HG03039 (cell line): Measurements from ENCODE around the gene GNG7.
"Not testable (repeated sequence)": the region's sequence is repeated elsewhere in the genome, so short reads cannot be mapped to it uniquely, and the experiment has no call there.

Source experiments
- ATAC-seq: cut with Tn5 transposase; IDR thresholded peaks from one replicate; pipeline ENCODE4 v1.9.1; 2021; ENCODE audit warnings: mild to moderate bottlenecking, moderate library complexity; ENCODE audit not compliant: unreplicated experiment

GNG7 gene

DNA sequence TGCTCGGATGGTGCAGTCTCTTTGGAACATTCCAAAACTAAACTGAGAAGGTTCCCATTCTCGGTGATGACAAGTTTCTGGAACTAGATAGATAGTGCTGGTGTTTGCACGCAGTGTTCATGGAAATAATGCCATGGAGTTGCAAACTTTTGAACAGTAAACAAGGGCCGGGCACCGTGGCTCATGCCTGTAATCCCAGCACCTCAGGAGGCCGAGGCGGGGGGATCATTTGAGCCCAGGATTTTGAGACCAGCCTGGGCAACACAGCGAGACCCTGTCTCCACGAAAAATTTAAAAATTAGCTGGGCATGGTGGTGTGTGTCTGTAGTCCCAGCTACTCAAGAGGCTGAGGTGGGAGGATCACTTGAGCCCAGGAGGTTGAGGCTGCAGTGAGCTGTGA, 95.7 kb downstream of the GNG7 start:
- not testable (repeated sequence) for ATAC-seq

DNA sequence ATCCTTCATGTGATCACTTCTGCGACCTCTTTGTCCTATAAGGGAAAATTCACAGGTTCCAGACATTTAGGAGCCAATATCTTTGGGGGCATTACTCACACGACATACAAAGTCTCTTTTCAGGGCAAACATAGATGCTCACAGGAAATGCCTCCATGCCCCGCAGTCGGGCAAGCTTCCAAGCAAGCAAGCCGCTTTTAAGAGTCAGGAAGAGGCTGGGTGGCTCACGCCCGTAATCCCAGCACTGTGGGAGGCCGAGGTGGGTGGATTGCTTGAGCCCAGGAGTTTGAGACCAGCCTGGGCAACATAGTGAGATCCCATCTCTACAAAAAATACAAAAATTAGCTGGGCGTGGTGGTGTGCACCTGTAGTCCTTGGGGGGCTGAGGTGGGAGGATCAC, 96.6 kb downstream of the GNG7 start:
- not testable (repeated sequence) for ATAC-seq

DNA sequence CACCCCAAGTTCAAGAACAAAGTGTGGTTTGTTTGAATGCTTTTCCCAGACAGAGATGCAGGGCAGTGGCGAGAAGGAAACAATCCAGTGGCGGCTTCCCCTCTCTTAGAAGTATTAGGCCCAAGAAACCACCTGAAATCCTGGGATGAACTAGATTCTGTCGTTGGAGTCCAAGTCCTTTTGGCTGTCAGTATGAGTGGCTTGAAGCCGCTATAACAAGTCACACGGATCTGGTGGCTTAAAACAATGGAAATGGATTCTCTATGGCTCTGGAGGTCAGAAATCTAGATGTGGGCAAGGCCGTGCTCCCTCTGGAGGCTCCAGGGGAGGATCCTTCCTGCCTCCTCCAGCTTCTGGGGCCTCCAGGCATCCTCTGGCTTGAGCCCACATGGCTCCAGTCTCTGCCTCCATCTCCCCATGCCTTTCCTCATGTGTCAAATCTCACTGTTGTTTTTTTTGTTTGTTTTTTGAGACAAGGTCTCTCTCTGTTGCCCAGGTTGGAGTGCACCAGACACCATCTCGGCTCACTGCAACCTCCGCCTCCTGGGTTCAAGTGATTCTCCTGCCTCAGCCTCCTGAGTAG, 97.7 kb downstream of the GNG7 start:
- no peak for ATAC-seq

DNA sequence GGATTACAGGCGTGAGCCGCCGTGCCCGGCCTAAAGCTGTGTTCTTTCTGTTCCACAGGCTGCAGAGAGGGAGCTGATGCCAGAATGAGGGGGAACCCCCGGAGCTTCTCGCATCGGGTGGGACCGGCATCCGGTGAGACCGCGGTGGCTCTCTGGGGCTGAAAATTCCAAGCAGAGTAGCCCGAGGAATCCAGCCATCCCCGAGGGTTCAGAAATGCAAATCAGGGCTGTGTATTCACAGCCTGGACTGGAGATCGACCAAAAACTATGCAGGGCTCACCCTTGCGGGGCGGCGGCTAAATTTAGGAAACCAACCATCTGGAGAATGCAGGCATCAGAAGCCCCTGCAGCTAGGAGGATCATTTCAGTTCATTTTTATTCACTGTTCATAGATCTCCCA, 99.2 kb downstream of the GNG7 start:
- no peak for ATAC-seq

DNA sequence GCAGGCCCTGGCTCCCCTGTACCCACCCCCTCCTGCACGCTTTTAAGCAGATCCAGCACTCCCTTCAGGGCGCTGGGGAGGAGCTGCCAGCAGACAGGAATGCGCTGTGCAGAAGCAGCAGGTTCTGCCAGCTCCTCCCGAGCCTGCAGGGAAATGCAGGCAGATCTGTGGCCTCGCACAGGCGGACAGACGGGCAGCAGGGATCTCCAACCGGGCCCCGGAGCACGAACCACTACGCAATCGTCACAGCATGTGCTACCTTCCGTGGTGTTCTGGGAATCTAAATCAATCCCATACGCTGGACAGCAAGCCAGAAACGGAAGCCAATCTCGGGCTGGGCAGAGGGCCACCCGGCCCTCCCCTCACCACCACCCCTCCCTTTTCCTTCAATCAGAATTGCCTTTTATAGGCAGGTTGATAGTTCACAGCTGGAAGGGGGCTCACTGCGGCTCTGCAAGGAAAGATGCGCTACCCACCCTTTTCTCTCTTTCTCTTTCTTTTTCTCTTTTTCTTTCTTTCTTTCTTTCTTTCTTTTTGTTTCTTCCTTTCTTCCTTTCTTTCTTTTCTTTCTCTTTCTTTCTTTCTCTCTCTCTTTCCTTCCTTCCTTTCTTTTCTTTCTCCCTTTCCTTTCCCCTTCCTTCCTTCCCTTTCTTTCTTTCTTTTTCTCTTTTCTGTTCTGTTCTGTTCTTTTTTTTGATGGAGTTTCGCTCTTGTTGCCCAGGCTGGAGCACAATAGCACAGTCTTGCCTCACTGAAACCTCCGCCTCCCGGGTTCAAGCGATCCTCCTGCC, 99.9 kb downstream of the GNG7 start:
- ATAC-seq, result no peak

DNA sequence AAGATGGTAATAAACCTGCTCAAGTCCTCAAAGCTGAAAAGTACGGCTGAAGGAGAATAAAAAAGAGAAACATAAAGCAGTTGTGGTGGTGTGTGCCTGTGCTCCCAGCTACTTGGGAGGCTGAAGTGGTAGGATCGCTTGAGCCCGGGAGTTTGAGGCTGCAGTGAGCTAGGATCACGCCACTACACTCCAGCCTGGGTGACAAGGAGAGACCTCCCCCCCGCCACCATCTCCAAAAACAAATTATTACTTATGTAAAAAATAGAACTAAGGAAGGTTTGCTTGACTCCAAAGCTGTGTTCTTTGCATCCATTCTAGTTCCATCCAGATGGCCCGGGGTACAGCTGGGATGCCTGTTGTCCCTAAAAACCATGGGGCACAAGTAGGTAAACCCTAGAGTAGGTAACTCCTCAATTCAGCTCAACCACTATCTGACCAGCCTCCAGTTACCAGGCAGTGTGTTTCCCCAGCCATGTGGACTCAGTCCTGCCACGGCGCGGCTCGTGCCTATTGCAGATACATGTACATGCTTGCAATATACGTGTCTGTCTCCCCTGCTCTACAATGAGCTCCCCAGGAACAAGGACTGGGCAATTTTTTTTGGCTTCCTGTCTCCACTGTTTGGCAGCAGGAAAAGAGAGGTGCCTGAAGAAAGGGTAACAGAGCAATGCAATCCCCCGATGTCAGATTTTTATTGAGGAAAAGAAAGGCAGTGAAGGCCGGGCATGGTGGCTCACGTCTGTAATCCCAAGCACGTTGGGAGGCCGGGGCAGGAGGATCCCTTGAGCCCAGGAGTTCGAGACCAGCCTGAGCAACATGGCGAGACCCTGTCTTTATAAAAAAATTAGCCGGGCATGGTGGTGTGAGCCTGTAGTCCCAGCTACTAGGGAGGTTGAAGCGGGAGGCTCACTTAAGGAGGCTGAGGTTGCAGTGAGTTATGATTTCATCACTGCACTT, 101.3 kb downstream of the GNG7 start:
- ATAC-seq, result no peak

DNA sequence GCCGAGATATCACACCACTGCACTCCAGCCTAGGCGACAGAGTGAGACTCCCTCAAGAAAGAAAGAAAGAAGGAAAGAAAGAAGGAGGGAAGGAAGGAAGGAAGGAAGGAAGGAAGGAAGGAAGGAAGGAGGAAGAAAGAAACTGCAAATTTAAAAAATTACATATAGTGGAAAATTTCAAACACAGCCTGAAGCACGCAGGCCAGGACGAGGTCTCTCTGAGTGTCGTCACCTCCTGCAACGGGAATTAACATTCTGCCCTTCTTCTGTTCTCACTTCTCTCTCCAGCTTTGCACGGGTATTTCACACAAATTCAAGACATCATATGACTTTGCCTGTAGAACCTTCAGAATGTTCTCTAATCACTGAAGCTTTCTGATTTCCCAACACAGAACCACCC, 108.2 kb downstream of the GNG7 start:
- no peak for ATAC-seq

DNA sequence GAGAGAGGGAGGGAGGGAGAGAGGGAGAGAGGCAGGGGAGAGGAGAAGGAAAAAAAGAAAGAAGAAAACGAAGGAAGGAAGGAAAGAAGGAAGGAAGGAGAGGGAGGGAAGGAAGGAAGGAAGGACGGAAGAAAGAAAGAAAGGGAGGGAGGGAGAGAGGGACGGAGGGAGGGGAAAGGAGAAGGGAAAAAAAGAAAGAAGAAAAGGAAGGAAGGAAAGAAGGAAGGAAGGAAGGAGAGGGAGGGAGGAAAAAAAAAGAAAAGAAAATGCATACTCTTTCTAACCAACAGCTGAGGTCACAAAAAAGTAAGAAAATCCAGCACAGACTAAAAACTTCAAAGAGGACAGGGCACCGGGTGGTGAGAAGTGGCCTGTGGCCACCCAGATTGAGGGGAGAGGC, 109.7 kb downstream of the GNG7 start:
- no peak for ATAC-seq

DNA sequence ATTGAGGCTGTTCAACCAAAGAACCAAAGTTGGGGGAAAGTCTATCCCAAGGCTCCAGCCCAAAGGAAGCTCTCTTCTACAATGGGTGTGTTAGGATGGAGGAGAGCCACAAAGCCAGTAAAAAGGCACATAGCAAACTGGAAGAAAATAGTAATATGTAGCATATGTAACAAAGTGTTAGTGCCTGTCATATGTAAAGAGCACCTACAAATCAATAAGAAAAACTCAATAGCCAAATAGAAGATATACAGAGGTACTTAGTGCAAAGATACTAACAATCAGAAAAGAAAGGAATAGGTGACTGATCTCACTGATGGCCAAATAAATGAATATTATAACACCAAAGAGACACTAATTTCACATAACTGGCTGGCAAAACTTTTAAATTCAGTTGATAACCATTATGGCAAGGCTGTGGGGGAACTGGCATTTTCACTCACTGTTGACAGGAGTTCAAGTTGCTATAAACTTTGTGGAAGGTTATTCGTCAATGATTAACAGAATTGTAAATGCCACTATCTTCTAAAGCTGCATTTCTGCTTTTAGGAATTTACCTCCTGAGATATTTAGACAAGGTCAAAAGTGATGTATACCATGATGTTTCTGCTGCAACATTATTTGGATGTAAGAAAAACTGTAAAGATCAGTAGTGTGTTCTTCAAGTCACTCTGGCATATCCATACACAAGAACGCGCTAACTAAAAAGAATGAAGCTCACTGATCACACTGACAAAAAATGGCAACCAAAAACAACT, 110.8 kb downstream of the GNG7 start:
- ATAC-seq, result no peak

DNA sequence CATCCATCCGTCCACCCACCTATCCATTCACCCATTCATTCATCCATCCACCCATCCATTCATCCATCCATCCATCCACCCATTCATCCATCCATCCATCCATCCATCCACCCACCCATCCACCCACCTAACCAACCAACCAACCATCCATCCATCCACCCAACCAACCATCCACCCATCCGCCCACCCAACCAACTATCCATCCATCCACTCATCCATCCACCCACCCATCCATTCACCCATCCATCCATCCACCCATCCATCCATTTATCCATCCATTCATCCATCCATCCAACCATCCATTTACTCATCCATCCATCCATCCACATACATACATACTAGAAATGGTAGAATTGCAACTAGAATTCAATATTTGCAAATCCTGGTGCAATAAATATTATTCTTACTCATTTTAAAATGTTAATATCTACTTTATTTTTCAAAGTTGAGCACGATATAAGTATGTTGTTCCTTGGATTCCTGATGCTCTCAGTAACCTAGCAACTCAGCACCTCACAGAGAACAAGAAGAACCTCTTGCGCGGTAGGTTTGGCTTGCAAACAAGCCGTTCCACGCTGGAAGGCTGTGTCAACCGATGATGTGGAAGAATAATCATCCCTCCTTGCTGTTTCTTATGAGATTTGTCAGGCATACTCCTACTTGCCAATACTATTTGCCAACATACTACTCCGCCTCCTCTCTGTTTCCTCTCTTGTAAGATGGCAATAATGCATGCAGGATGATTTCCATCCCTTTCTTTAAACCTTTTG, 111.7 kb downstream of the GNG7 start:
- ATAC-seq, result no peak

DNA sequence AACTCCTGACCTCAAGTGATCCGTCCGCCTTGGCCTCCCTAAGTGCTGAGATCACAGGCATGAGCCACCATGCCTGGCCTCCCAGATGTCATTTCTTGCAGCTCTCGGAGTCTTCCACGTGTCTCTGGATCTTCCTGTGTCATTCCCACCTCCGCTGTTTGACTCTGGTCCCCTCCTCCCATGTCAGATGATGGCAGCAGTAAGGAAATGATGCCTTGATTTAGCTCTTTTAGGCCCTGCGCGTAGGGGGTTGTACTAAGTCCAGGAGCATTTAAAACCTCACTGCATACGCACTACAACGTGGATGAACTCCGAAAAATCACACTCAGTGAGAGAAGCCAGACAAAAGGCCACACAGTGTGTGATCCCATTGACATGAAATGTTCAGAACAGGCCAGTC, 113.1 kb downstream of the GNG7 start:
- ATAC-seq, result no peak

DNA sequence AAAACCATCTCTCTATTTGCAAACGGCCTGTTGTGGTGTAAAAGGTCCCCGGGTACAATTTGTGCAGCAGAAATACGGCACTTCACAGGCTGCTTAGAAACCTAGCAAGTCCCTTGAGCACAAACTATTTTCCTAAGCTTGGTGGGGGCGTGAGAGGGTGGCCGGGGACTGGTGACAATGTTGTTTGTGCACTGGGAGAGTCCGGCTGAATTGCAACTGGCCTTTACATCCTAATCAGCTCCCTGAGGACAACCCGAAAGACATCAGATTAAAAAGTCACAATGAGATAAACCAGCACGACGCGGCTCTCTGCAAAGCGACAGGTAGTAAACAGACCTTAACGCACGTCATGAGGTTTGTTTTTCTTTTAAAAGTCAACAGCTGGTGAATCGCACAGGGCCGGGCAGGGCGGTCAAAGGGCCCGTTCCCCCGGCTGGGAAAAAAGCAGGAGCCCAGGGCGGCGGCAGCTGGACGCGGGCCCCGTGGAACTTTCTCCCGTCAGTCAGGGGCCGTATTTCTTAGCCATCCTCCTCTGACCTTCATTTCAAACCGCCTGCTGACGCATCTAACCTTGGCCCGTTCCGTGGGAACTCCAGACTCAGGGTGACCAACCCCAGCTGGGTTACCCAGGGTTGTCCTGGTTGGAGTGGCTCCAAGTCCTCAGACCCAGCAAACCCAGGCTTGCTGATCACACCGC, 114.3 kb downstream of the GNG7 start:
- ATAC-seq, result no peak

DNA sequence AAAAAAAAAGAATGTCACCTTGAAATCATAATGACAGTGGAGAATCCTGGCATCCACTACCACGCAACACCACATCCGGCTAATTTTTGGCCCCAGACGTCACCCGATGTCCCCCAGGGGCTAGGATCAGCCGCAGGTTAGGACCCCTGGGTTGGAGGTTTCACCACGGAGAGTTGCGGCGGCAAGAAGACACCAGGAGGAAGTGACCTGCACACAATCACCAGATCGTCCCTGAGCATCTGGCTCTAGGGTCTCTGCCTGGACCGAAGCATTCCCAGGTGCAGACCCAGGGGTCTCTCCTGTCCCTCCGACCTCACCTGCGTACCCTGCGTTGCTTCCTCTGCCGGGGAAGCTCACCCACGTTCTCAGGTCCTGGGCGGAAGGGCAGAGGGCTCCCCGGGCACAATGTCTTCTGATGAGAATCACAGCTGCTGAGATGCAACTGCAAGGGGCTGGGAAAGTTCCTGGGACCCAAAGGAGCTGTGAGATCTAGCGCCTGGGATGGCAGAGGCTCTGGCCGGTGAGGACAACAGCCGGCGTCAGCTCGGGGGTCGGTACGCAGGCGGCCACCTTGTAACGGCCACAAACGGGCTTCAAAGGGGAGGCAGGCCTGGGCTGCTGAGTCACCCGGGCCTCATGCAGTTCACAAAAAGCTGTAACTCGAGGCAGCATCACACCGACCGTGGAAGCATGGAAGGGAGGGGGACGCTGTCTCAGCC, 115.3 kb downstream of the GNG7 start:
- ATAC-seq, result no peak

DNA sequence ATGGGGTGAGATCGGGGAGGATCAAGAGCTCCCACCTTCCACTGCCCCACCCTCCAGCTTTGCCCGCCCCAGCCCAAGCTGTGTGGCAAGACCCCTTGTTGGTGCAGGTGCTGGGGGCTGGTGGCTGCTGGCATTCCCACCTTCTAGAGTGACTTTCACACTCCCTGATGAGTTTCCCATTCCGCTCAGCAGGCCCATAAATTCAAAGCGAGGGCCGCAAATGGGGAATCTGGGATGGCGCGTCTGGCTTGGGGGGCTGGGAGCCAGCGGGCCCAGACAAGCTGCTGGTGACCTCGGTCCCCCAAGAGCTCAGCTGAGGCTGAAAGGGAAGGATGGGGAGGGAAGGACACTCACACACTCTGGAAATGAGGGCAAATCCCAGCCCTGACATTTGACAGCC, 116.3 kb downstream of the GNG7 start:
- ATAC-seq, result no peak

DNA sequence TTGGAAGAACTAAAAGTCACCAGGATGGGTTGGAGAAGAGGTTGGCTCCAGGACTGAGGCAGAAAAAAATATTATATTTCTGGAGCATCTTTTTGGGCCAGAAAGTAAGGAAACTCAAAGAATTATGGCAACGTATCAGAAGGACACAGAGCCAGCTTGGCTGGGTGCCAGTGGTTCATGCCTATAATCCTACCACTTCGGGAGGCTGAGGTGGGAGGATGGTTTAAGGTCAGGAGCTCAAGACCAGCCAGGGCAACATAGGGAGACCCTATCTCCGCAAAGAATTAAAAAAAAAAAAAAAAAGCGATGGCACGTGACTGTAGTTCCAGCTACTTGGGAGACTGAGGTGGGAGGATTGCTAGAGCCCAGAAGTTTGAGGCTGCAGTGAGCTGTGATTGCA, 118.5 kb downstream of the GNG7 start:
- no peak for ATAC-seq

DNA sequence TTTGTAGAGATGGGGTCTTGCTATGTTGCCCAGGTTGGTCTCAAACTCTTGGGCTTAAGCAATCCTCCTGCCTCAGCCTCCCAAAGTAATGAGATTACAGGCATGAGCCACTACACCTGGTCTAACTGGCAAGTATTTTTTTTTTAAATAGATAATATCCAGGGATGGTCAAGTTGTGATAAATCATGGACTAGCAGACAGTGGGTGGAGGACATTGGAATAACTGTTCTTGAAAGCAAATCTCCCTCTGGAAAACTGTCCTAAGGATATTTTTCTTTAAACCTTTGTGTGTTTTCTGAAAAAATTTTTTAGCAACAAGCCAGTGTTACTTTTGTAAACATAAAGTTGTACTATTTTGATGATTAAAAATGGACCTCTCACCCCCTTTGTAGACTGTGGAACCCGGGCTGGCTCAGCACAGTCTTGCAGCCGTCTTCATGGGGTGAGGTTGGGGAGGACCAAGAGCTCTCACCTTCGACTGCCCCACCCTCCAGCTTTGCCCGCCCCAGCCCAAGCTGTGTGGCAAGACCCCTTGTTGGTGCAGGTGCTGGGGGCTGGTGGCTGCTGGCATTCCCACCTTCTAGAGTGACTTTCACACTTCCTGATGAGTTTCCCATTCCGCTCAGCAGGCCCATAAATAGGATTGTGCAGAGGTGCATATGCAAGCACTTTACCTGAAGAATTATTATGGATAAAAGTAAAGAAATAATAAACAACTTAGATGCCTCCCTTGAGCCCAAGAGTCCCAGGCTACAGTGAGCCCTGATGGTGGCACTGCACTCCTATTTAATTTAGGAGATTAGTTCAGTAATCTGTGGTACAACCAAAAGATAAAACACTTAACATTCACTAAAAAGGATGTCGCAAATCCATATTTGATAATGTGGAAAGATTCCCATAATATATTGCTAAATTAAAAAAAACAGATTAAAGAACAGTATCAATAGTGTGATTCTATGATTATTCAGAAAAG, 119.2 kb downstream of the GNG7 start:
- no peak for ATAC-seq

DNA sequence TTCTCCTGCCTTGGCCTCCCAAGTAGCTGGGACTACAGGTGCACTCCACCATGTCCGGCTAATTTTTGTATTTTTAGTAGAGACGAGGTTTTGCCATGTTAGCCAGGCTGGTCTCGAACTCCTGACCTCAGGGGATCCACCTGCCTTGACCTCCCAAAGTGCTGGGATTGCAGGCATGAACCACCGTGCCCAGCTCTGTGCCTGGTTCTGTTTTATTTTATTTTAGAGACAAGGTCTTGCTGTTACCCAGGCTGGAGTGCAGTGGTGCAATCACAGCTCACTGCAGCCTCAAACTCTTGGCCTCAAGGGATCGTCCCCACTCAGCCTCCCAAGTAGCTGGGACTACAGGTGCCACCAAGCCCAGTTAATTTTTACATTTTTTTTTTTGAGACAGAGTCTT, 122.1 kb downstream of the GNG7 start:
- ATAC-seq, result not testable (repeated sequence)
